HAP-1 (cell line): ENCODE measurements around the gene FOXJ3.

Experiments
- DNase-seq, 2 experiments: peaks; one replicate each; pipeline ENCODE4 v3.0.0-alpha.2; 2016 to 2020; ENCODE audit warnings: low spot score in 2 of 2
- H3K27me3 ChIP-seq: fragments of 250-450 bp; sonication (Bioruptor Pico); 2 replicates; pipeline ENCODE4 v1.5.1; 2020; ENCODE audit warnings: low read depth, mild to moderate bottlenecking, moderate library complexity
- H3K36me3 ChIP-seq: fragments of 250-450 bp; sonication (Bioruptor Pico); replicated peaks from 2 replicates; pipeline ENCODE4 v1.5.1; 2020; ENCODE audit warnings: mild to moderate bottlenecking
- H3K4me1 ChIP-seq: fragments of 250-450 bp; sonication (Bioruptor Pico); 2 replicates; pipeline ENCODE4 v1.5.1; 2020; ENCODE audit warnings: mild to moderate bottlenecking
- H3K4me3 ChIP-seq: fragments of 250-450 bp; sonication (Bioruptor Pico); 2 replicates; pipeline ENCODE4 v1.5.1; 2020; ENCODE audit warnings: mild to moderate bottlenecking, moderate library complexity
- H3K9me3 ChIP-seq: fragments of 250-450 bp; sonication (Bioruptor Pico); 2 replicates; pipeline ENCODE4 v1.5.1; 2020; ENCODE audit warnings: mild to moderate bottlenecking, moderate library complexity
- in situ Hi-C: fragments of 300-500 bp; cut with MboI; formaldehyde crosslinking; loops from 3 replicates; pipeline ENCODE4 v1.14.3; 2020; ENCODE audit warnings: low sequenced_read_pairs, inconsistent platforms, mixed read lengths

The FOXJ3 gene

GRCh38 chr1:42176902-42177519 lies 158.0 kb downstream of the FOXJ3 start:
- H3K36me3 ChIP-seq, result peaks cover 12% of the 10 kb centered on the region
- H3K9me3 ChIP-seq, result no peaks in the 10 kb centered on the region
- no peak overlapping the region for H3K4me3 ChIP-seq
- in situ Hi-C loops, result no loop called here
- H3K27me3 ChIP-seq, result no peaks in the 10 kb centered on the region
- peak; percentile 44 to 50 for DNase-seq
- H3K4me1 ChIP-seq, result no peaks in the 10 kb centered on the region

GRCh38 chr1:42175314-42176054 lies 159.6 kb downstream of the FOXJ3 start:
- DNase-seq, result no peak
- peaks cover 12% of the 10 kb centered on the region for H3K36me3 ChIP-seq
- in situ Hi-C loops, result no loop called here
- H3K9me3 ChIP-seq, result no peaks in the 10 kb centered on the region
- no peaks in the 10 kb centered on the region for H3K4me1 ChIP-seq
- no peaks in the 10 kb centered on the region for H3K27me3 ChIP-seq
- H3K4me3 ChIP-seq, result no peak overlapping the region

GRCh38 chr1:42173961-42174735 lies 160.9 kb downstream of the FOXJ3 start:
- DNase-seq, result no peak
- Histone ChIP-seq H3K36me3 (peaks cover 5% of the 10 kb centered on the region; the same call in 1 of the 2 replicates), H3K9me3 (no peaks in the 10 kb centered on the region), H3K4me3 (no peak overlapping the region), H3K4me1 (no peaks in the 10 kb centered on the region), H3K27me3 (no peaks in the 10 kb centered on the region)
- in situ Hi-C loops, result no loop called here

- Histone ChIP-seq H3K4me3 (no peak overlapping the region), H3K4me1 (no peaks in the 10 kb centered on the region)
- in situ Hi-C loops, result no loop called here
Measured at GRCh38 chr1:42173155-42173933, 161.7 kb downstream of the FOXJ3 start.

GRCh38 chr1:42172381-42173133 lies 162.5 kb downstream of the FOXJ3 start:
- no peaks in the 10 kb centered on the region for H3K9me3 ChIP-seq
- in situ Hi-C loops, result no loop called here
- no peak overlapping the region for H3K4me3 ChIP-seq
- no peak for DNase-seq
- no peaks in the 10 kb centered on the region for H3K36me3 ChIP-seq
- H3K4me1 ChIP-seq, result no peaks in the 10 kb centered on the region
- no peaks in the 10 kb centered on the region for H3K27me3 ChIP-seq

More at GRCh38 chr1:42173155-42173933, 161.7 kb downstream of the FOXJ3 start:
- Histone ChIP-seq H3K9me3 (no peaks in the 10 kb centered on the region), H3K27me3 (no peaks in the 10 kb centered on the region), H3K36me3 (no peaks in the 10 kb centered on the region)
- DNase-seq, result peak; percentile 47 to 76

- in situ Hi-C loops, result no loop called here
Measured at GRCh38 chr1:42171679-42172266, 163.3 kb downstream of the FOXJ3 start.

GRCh38 chr1:42170779-42171621 lies 164.0 kb downstream of the FOXJ3 start:
- Histone ChIP-seq H3K4me3 (no peak overlapping the region), H3K9me3 (no peaks in the 10 kb centered on the region), H3K36me3 (no peaks in the 10 kb centered on the region), H3K4me1 (no peaks in the 10 kb centered on the region), H3K27me3 (no peaks in the 10 kb centered on the region)
- in situ Hi-C loops, result no loop called here
- no peak for DNase-seq

More at GRCh38 chr1:42171679-42172266, 163.3 kb downstream of the FOXJ3 start:
- H3K4me1 ChIP-seq, result no peaks in the 10 kb centered on the region
- no peaks in the 10 kb centered on the region for H3K27me3 ChIP-seq
- no peak for DNase-seq
- no peak overlapping the region for H3K4me3 ChIP-seq
- H3K9me3 ChIP-seq, result no peaks in the 10 kb centered on the region
- H3K36me3 ChIP-seq, result no peaks in the 10 kb centered on the region

GRCh38 chr1:42168763-42169162 lies 166.3 kb downstream of the FOXJ3 start:
- in situ Hi-C loops, result no loop called here
- H3K27me3 ChIP-seq, result no peaks in the 10 kb centered on the region
- H3K36me3 ChIP-seq, result no peaks in the 10 kb centered on the region
- DNase-seq, result no peak
- H3K9me3 ChIP-seq, result no peaks in the 10 kb centered on the region
- no peak overlapping the region for H3K4me3 ChIP-seq
- H3K4me1 ChIP-seq, result no peaks in the 10 kb centered on the region

- H3K9me3 ChIP-seq, result no peaks in the 10 kb centered on the region
- DNase-seq, result no peak
- H3K4me1 ChIP-seq, result no peaks in the 10 kb centered on the region
- no peaks in the 10 kb centered on the region for H3K27me3 ChIP-seq
- H3K36me3 ChIP-seq, result no peaks in the 10 kb centered on the region
- in situ Hi-C loops, result no loop called here
- no peak overlapping the region for H3K4me3 ChIP-seq
Measured at GRCh38 chr1:42168391-42168670, 166.7 kb downstream of the FOXJ3 start.

- no peak for DNase-seq
- no peak overlapping the region for H3K4me3 ChIP-seq
- no peaks in the 10 kb centered on the region for H3K36me3 ChIP-seq
- no peaks in the 10 kb centered on the region for H3K9me3 ChIP-seq
- no peaks in the 10 kb centered on the region for H3K27me3 ChIP-seq
- in situ Hi-C loops, result no loop called here
- H3K4me1 ChIP-seq, result no peaks in the 10 kb centered on the region
Measured at GRCh38 chr1:42167611-42168390, 167.2 kb downstream of the FOXJ3 start.

- DNase-seq, result peak; percentile 42 to 84
- Histone ChIP-seq H3K36me3 (no peaks in the 10 kb centered on the region), H3K4me1 (no peaks in the 10 kb centered on the region), H3K9me3 (peaks cover 2% of the 10 kb centered on the region; the same call in 1 of the 2 replicates), H3K27me3 (no peaks in the 10 kb centered on the region), H3K4me3 (no peak overlapping the region)
- in situ Hi-C loops, result no loop called here
Measured at GRCh38 chr1:42165511-42166210, 169.4 kb downstream of the FOXJ3 start.
